ENCODE data around the gene AEBP2. TPM values are rescaled to one million over a fixed set of nuclear protein-coding genes. Genes with fewer than 3 reads are reported as not detected.
A peak's percentile ranks its signal among the peaks of the same experiment; 100 is the strongest.
"Not testable (repeated sequence)": the region's sequence is repeated elsewhere in the genome, so short reads cannot be mapped to it uniquely, and the experiment has no call there.

Gene AEBP2
- total RNA-seq, 4 donors from 2014 or later, result 23.6 to 41.4 (median 38.6) TPM

GRCh38 chr12:19428246-19428645, 11.0 kb upstream of the AEBP2 start:
- ATAC-seq, result no peak
- Histone ChIP-seq H3K27me3 (no peaks in the 10 kb centered on the region), H3K36me3 (no peaks in the 10 kb centered on the region), H3K4me3 (no peak overlapping the region), H3K4me1 (peaks cover 0 to 10% (median 0%) of the 10 kb centered on the region in 3 donors), H3K27ac (no peak overlapping the region), H3K9me3 (peaks cover 0 to 11% (median 0%) of the 10 kb centered on the region in 3 donors)
- 73 to 78% methylated on average over 4 of the region's 5 CpGs for WGBS, 2 donors (ENCODE audit: low coverage in 1 of 2)
- TF ChIP-seq POLR2A (IDR thresholded peaks at IDR 0.05) (no peak), EP300 (IDR thresholded peaks at IDR 0.05) (no peak), CTCF (IDR thresholded peaks at IDR 0.05) (no peak), POLR2AphosphoS5 (IDR thresholded peaks at IDR 0.05) (no peak)

GRCh38 chr12:19429491-19429890, 9.8 kb upstream of the AEBP2 start:
- not testable (repeated sequence) for H3K27ac ChIP-seq, ATAC-seq, H3K4me3 ChIP-seq, H3K36me3 ChIP-seq, H3K4me1 ChIP-seq, H3K27me3 ChIP-seq
- H3K9me3 ChIP-seq, result peaks cover 0 to 11% (median 0%) of the 10 kb centered on the region in 3 donors
- 86 to 100% methylated on average over 1 of the region's 2 CpGs for WGBS, 2 donors (ENCODE audit: low coverage in 1 of 2)

DNA sequence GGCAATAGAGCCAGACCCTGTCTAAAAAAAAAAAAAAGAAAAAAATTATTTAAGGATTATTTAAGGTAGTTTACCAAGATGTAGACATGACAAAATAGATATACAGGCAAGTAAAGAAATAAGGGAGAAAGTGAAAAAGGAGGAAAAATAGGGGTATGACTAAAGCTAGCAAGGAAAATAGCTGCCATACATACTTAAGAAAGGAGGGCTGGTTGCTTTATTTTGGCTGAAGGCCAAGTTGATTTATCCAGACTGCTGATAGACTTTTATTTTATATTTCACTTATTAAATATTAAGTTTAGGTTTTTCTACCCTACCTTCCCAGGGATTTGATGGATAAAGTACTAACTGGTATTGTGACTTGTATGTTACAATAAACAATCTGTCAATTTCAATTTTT, 8.3 kb upstream of the AEBP2 start:
- ATAC-seq, result no peak
- H3K27me3 ChIP-seq, result no peaks in the 10 kb centered on the region
- peaks cover 0 to 10% (median 0%) of the 10 kb centered on the region in 3 donors for H3K4me1 ChIP-seq
- peaks cover 0 to 9% (median 0%) of the 10 kb centered on the region in 3 donors for H3K9me3 ChIP-seq
- H3K36me3 ChIP-seq, result no peaks in the 10 kb centered on the region
- no peak for TF ChIP-seq POLR2A (IDR thresholded peaks at IDR 0.05)
- TF ChIP-seq EP300 (IDR thresholded peaks at IDR 0.05), result no peak
- TF ChIP-seq CTCF (IDR thresholded peaks at IDR 0.05), result no peak
- no peak for TF ChIP-seq POLR2AphosphoS5 (IDR thresholded peaks at IDR 0.05)
- no peak overlapping the region for H3K4me3 ChIP-seq
- H3K27ac ChIP-seq, result no peak overlapping the region

DNA sequence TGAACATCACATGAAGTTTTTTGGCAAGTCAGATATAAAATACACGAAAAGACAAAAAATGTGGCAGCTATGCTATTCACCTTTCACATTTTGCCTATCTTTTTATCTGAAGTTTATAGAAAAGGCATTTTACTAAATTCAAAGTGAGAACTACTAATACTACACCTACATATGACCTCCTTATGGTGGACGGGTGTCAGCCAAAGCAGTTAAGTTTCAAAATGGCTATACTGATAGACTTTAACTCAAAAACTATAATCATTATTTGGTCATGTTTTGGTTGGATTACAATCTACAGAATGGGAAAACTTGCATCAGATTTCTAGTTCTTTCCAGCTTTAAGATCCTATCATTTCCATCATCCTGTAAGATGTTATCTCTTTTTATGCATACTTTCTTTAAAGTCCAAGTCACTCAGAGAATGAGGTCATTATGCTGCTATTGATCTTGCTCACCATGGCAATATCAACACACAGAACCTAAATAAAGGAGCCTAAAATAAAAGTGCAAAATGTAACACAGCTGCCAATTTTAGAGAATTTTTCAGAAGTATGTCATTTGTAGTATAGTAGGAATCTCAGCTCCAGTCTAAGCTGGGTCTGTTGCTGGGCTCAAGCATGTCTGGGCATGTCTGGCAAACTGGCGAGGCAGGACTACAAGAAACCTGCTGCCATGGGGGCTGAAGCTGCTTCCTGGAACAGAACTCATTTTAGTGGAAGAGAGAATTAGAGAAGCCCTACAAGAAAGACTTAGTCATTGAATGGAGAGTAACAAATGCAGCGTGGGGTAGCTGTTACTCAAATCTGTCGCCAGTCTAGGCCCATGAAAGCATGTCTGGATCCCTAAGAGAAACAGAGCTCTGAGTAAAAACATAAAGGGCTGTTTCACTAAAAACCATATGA, 7.6 kb upstream of the AEBP2 start:
- no peak for ATAC-seq
- TF ChIP-seq POLR2AphosphoS5 (IDR thresholded peaks at IDR 0.05) (no peak), POLR2A (IDR thresholded peaks at IDR 0.05) (no peak), EP300 (IDR thresholded peaks at IDR 0.05) (no peak), CTCF (IDR thresholded peaks at IDR 0.05) (no peak)
- Histone ChIP-seq H3K9me3 (peaks cover 0 to 2% (median 0%) of the 10 kb centered on the region in 3 donors), H3K4me1 (peaks cover 0 to 10% (median 0%) of the 10 kb centered on the region in 3 donors), H3K36me3 (no peaks in the 10 kb centered on the region), H3K4me3 (no peak overlapping the region), H3K27me3 (no peaks in the 10 kb centered on the region), H3K27ac (peak overlapping the region in 1 of 4 donors; percentile 18)
- 53 to 64% methylated on average over 3 to 5 of the region's 5 CpGs for WGBS, 2 donors (ENCODE audit: low coverage in 1 of 2)

GRCh38 chr12:19432309-19433170, 6.8 kb upstream of the AEBP2 start:
- H3K4me1 ChIP-seq, result peaks cover 0 to 10% (median 0%) of the 10 kb centered on the region in 3 donors
- TF ChIP-seq EP300 (IDR thresholded peaks at IDR 0.05) (no peak), POLR2A (IDR thresholded peaks at IDR 0.05) (no peak), CTCF (IDR thresholded peaks at IDR 0.05) (no peak), POLR2AphosphoS5 (IDR thresholded peaks at IDR 0.05) (no peak)
- no peak overlapping the region for H3K4me3 ChIP-seq
- ATAC-seq, result no peak
- 94 to 95% methylated on average over 7 to 8 of the region's 9 CpGs for WGBS, 2 donors (ENCODE audit: low coverage in 1 of 2)
- peak overlapping the region in 1 of 4 donors; percentile 18 for H3K27ac ChIP-seq
- H3K36me3 ChIP-seq, result no peaks in the 10 kb centered on the region
- H3K27me3 ChIP-seq, result no peaks in the 10 kb centered on the region
- H3K9me3 ChIP-seq, result no peaks in the 10 kb centered on the region

All from gastroesophageal sphincter (tissue), 4 donors.